Measurements from ENCODE around the gene SEMG2. TPM values are rescaled to one million over a fixed set of nuclear protein-coding genes. Genes with fewer than 3 reads are reported as not detected.

The SEMG2 gene
- total RNA-seq, 3 donors from 2014 or later (not counting 1 experiment from before 2014, with no cell fraction given) = not detected

GRCh38 chr20:45235995-45236394 lies 14.8 kb downstream of the SEMG2 start:
- WGBS (ENCODE audit: insufficient coverage) = 80% methylated on average over 4 of the region's 4 CpGs
- ATAC-seq (no peak), DNase-seq (peak in 1 of 2 donors; percentile 6)
- intact Hi-C loops (cut with micrococcal nuclease) = no loop called here
- Mint-ChIP-seq H3K36me3 (no peaks in the 10 kb centered on the region), H3K4me3 (no peak overlapping the region), H3K9me3 (peaks cover 0 to 2% of the 10 kb centered on the region in 2 donors), H3K27ac (no peak overlapping the region), H3K27me3 (ENCODE audit: low read depth in 2 of 2) (peaks cover 20 to 48% of the 10 kb centered on the region in 2 donors), H3K4me1 (no peaks in the 10 kb centered on the region)
- H3K36me3 ChIP-seq (ENCODE audit: control insufficient read depth, insufficient read depth, low read length) = no peaks in the 10 kb centered on the region
- no peaks in the 10 kb centered on the region for H3K4me1 ChIP-seq (ENCODE audit: control insufficient read depth, insufficient read depth, low read length)
- no peak overlapping the region for H3K4me3 ChIP-seq (ENCODE audit: low read length)
- H3K27me3 ChIP-seq (ENCODE audit: control insufficient read depth, insufficient read depth, low read length) = peaks cover 6% of the 10 kb centered on the region
- no peak for TF ChIP-seq CTCF (IDR thresholded peaks at IDR 0.05)
- peaks cover 5% of the 10 kb centered on the region for H3K9me3 ChIP-seq (ENCODE audit: control insufficient read depth, insufficient read depth, low read length)
- no peak overlapping the region for H3K27ac ChIP-seq (ENCODE audit: low read length)

GRCh38 chr20:45238139-45238538 lies 17.0 kb downstream of the SEMG2 start:
- Mint-ChIP-seq H3K27me3 (ENCODE audit: low read depth in 2 of 2) (peaks cover 14 to 41% of the 10 kb centered on the region in 2 donors), H3K4me3 (no peak overlapping the region), H3K36me3 (no peaks in the 10 kb centered on the region), H3K4me1 (no peaks in the 10 kb centered on the region), H3K9me3 (peaks cover 0 to 2% of the 10 kb centered on the region in 2 donors), H3K27ac (no peak overlapping the region)
- ATAC-seq = no peak
- no peak for DNase-seq
- Histone ChIP-seq H3K27me3 (ENCODE audit: control insufficient read depth, insufficient read depth, low read length) (peaks cover 6% of the 10 kb centered on the region), H3K27ac (ENCODE audit: low read length) (no peak overlapping the region), H3K4me3 (ENCODE audit: low read length) (no peak overlapping the region), H3K9me3 (ENCODE audit: control insufficient read depth, insufficient read depth, low read length) (peaks cover 5% of the 10 kb centered on the region), H3K36me3 (ENCODE audit: control insufficient read depth, insufficient read depth, low read length) (no peaks in the 10 kb centered on the region), H3K4me1 (ENCODE audit: control insufficient read depth, insufficient read depth, low read length) (no peaks in the 10 kb centered on the region)
- TF ChIP-seq CTCF (IDR thresholded peaks at IDR 0.05) = no peak
- intact Hi-C loops (cut with micrococcal nuclease) = no loop called here
- 90% methylated on average over 2 of the region's 2 CpGs for WGBS (ENCODE audit: insufficient coverage)

GRCh38 chr20:45246109-45246508 lies 24.9 kb downstream of the SEMG2 start:
- 29% methylated on average over 6 of the region's 6 CpGs for WGBS (ENCODE audit: insufficient coverage)
- Histone ChIP-seq H3K27ac (ENCODE audit: low read length) (no peak overlapping the region), H3K4me3 (ENCODE audit: low read length) (no peak overlapping the region), H3K4me1 (ENCODE audit: control insufficient read depth, insufficient read depth, low read length) (no peaks in the 10 kb centered on the region), H3K36me3 (ENCODE audit: control insufficient read depth, insufficient read depth, low read length) (no peaks in the 10 kb centered on the region), H3K27me3 (ENCODE audit: control insufficient read depth, insufficient read depth, low read length) (peaks cover 22% of the 10 kb centered on the region), H3K9me3 (ENCODE audit: control insufficient read depth, insufficient read depth, low read length) (no peaks in the 10 kb centered on the region)
- no peak for TF ChIP-seq CTCF (IDR thresholded peaks at IDR 0.05)
- Mint-ChIP-seq H3K36me3 (no peaks in the 10 kb centered on the region), H3K4me1 (no peaks in the 10 kb centered on the region), H3K4me3 (no peak overlapping the region), H3K27me3 (ENCODE audit: low read depth in 2 of 2) (peaks cover 33 to 74% of the 10 kb centered on the region in 2 donors), H3K9me3 (no peaks in the 10 kb centered on the region), H3K27ac (no peak overlapping the region)
- intact Hi-C loops (cut with micrococcal nuclease) = no loop called here
- ATAC-seq = no peak
- DNase-seq = no peak

- Mint-ChIP-seq H3K4me3 (no peak overlapping the region), H3K4me1 (no peaks in the 10 kb centered on the region), H3K36me3 (no peaks in the 10 kb centered on the region), H3K27ac (no peak overlapping the region), H3K9me3 (no peaks in the 10 kb centered on the region), H3K27me3 (ENCODE audit: low read depth in 2 of 2) (peaks cover 33 to 73% of the 10 kb centered on the region in 2 donors)
- no CpG with 5 or more reads among the region's 1 CpG for WGBS (ENCODE audit: insufficient coverage)
- intact Hi-C loops (cut with micrococcal nuclease) = no loop called here
- ATAC-seq (no peak), DNase-seq (no peak)
- H3K27me3 ChIP-seq (ENCODE audit: control insufficient read depth, insufficient read depth, low read length) = peaks cover 27% of the 10 kb centered on the region
- TF ChIP-seq CTCF (IDR thresholded peaks at IDR 0.05) = no peak
- no peaks in the 10 kb centered on the region for H3K4me1 ChIP-seq (ENCODE audit: control insufficient read depth, insufficient read depth, low read length)
- H3K36me3 ChIP-seq (ENCODE audit: control insufficient read depth, insufficient read depth, low read length) = no peaks in the 10 kb centered on the region
- no peak overlapping the region for H3K4me3 ChIP-seq (ENCODE audit: low read length)
- no peaks in the 10 kb centered on the region for H3K9me3 ChIP-seq (ENCODE audit: control insufficient read depth, insufficient read depth, low read length)
- no peak overlapping the region for H3K27ac ChIP-seq (ENCODE audit: low read length)
These were observed 26.7 kb downstream of the SEMG2 start for GRCh38 chr20:45247865-45248264.

Data from natural killer cell (primary cell).